HEK293T (cell line): ENCODE data around the gene MANSC1.

ENCODE experiments used
- BHLHE40 ChIP-seq: fragments of 450-650 bp; IDR thresholded peaks from 2 replicates; pipeline ENCODE4 v1.6.1; 2016; ENCODE audit warnings: mild to moderate bottlenecking, moderate library complexity, borderline replicate concordance
- FOXK2 ChIP-seq: fragments of 450-650 bp; IDR thresholded peaks from 2 replicates; pipeline ENCODE4 v1.6.1; 2016; ENCODE audit warnings: mild to moderate bottlenecking
- FOXM1 ChIP-seq: fragments of 450-650 bp; IDR thresholded peaks from 2 replicates; pipeline ENCODE4 v1.6.1; 2017; ENCODE audit warnings: mild to moderate bottlenecking, borderline replicate concordance
- HDGF ChIP-seq: fragments of 450-650 bp; IDR thresholded peaks from 2 replicates; pipeline ENCODE4 v1.6.1; 2017; ENCODE audit warnings: antibody characterized with exemption, borderline replicate concordance
- L3MBTL2 ChIP-seq: fragments of 450-650 bp; conservative IDR thresholded peaks from 2 replicates; pipeline ENCODE4 v1.6.1; 2016; ENCODE audit warnings: mild to moderate bottlenecking
- LEF1 ChIP-seq: fragments of 450-650 bp; IDR thresholded peaks from 2 replicates; pipeline ENCODE4 v1.6.1; 2017; ENCODE audit warnings: mild to moderate bottlenecking, borderline replicate concordance
- NFRKB ChIP-seq: fragments of 450-650 bp; IDR thresholded peaks from 2 replicates; pipeline ENCODE4 v1.6.1; 2016; ENCODE audit warnings: mild to moderate bottlenecking, moderate library complexity
- SP1 ChIP-seq: fragments of 450-650 bp; IDR thresholded peaks from 2 replicates; pipeline ENCODE4 v1.6.1; 2017
- SUZ12 ChIP-seq: fragments of 450-650 bp; IDR thresholded peaks from 2 replicates; pipeline ENCODE4 v1.6.1; 2016; ENCODE audit warnings: mild to moderate bottlenecking
- ZNF384 ChIP-seq: fragments of 450-650 bp; IDR thresholded peaks from 2 replicates; pipeline ENCODE4 v1.6.1; 2016
- TF ChIP-seq, protein P1 (sequence below): fragments of 450-650 bp; IDR thresholded peaks from 2 replicates; pipeline ENCODE4 v1.6.1; 2016

DNA sequence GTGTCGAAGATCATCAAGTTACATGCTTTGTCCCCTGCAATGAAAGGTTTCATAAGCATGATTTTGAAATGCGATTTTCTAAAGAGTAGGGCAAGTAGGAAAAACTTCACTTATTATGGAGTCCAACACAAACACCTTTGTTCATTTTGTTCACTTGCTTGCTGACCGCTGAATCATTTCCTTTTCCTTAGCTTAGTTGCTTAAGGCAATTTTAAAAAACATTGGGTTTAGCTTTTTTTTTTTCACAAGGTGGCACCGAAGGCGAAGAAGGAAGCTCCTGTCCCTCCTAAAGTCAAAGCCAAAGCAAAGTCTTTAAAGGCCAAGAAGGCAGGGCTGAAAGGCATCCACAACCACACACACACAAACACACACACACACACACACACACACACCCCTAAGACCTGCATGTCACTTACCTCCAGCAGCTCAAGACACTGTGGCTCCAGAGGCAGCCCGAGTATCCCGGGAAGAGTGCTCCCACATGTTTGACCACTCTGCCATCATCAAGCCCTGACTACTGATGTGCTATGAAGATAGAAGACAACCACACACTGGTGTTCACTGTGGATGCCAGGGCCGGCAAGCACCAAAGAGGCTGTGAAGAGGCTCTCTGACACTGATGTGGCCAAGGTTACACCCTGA is 11.4 kb downstream of the MANSC1 start:
- TF ChIP-seq, protein P1, sequence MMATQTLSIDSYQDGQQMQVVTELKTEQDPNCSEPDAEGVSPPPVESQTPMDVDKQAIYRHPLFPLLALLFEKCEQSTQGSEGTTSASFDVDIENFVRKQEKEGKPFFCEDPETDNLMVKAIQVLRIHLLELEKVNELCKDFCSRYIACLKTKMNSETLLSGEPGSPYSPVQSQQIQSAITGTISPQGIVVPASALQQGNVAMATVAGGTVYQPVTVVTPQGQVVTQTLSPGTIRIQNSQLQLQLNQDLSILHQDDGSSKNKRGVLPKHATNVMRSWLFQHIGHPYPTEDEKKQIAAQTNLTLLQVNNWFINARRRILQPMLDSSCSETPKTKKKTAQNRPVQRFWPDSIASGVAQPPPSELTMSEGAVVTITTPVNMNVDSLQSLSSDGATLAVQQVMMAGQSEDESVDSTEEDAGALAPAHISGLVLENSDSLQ: no peak
- TF ChIP-seq BHLHE40: no peak
- TF ChIP-seq SUZ12: no peak
- TF ChIP-seq NFRKB: no peak
- no peak for TF ChIP-seq L3MBTL2
- TF ChIP-seq FOXM1: no peak
- no peak for TF ChIP-seq HDGF
- no peak for TF ChIP-seq SP1
- TF ChIP-seq FOXK2: no peak
- TF ChIP-seq LEF1: no peak
- no peak for TF ChIP-seq ZNF384
